Measurements from ENCODE around the gene SYTL5. TPM values are rescaled to one million over a fixed set of nuclear protein-coding genes. Genes with fewer than 3 reads are reported as not detected.

SYTL5 gene
- total RNA-seq, 1 experiment from 2014 or later, result not detected

DNA sequence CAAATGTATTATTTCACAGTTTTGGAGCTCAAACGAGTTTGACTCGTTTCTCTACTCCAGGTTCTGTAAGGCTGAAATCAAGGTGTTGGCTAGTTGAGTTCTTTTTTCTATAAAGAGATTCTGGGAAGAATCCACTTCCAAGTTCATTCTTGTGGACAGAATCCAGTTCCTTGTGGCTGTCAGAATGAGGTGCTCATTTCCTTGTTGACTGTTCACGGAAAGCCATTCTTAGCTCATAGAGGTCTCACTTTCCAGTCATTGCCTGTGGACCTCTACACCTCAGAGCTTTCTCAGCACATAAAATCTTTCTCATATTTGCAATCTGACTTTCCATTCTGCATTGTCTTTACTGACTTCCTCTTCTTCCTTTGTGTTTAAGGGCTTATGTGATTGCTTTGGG is 62.9 kb downstream of the SYTL5 start:
- DNase-seq, result no peak
- Histone ChIP-seq H3K36me3 (no peaks in the 10 kb centered on the region), H3K4me3 (no peak overlapping the region), H3K27me3 (no peaks in the 10 kb centered on the region), H3K9me3 (no peaks in the 10 kb centered on the region)

DNA sequence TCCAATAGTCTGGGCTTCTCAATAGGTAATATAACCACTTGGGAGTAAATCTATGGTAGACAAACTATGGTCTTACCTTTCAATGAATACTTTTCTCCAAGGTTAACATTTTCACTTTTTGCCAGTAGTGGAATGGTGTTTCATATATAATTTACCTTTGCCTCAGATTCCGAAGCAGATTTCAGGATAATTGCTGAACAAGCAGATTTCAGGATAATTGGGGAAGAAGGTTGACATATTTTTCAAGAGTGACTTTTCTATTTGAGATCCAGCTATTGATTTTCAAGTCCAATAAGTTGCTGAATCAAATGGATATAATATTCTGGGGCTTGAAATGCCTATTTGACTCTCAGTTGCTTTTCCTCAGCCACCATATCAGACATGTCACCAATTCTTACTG is 63.6 kb downstream of the SYTL5 start:
- no peak for DNase-seq
- Histone ChIP-seq H3K4me3 (no peak overlapping the region), H3K9me3 (no peaks in the 10 kb centered on the region), H3K36me3 (no peaks in the 10 kb centered on the region), H3K27me3 (no peaks in the 10 kb centered on the region)

DNA sequence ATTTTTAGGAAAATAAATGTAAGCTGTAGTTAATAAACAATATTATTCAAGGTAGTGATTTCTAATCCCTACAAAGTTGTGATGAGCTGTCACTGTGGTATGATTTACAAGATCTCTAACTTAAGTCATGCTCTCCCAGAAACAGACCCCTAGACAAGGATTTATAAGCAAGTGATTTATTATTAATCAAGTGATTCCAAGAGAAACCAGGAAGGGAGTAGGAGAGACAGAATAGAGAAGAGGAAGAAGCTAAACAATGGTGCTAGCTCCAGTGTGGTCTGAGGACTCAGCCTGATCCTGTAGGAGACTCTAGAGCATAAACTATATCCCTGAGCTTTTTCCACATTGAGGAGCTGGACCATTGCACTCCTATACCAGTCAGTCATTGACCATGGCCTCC is 73.1 kb downstream of the SYTL5 start:
- Histone ChIP-seq H3K9me3 (no peaks in the 10 kb centered on the region), H3K27me3 (no peaks in the 10 kb centered on the region), H3K4me3 (no peak overlapping the region), H3K36me3 (no peaks in the 10 kb centered on the region)
- no peak for DNase-seq

DNA sequence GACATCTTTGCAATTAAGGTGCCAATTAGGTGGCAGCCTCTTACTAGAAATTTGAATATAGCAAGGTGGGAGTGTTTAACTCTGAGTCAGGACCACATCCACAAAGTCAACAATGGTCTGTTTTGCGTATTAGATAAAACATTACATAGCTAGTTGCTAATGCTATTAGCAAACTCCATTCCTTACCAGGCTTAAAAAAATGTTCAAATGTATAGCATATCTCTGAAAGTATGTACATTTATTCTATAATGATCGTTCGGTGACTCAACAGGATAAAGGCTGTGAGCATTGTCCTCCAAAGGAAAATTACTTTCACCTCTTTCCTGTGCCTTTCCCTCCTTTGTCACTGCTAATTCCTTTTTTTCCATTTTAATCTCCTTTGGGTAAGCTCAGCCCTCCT is 74.5 kb downstream of the SYTL5 start:
- no peak for DNase-seq
- Histone ChIP-seq H3K4me3 (no peak overlapping the region), H3K27me3 (no peaks in the 10 kb centered on the region), H3K9me3 (no peaks in the 10 kb centered on the region), H3K36me3 (no peaks in the 10 kb centered on the region)

DNA sequence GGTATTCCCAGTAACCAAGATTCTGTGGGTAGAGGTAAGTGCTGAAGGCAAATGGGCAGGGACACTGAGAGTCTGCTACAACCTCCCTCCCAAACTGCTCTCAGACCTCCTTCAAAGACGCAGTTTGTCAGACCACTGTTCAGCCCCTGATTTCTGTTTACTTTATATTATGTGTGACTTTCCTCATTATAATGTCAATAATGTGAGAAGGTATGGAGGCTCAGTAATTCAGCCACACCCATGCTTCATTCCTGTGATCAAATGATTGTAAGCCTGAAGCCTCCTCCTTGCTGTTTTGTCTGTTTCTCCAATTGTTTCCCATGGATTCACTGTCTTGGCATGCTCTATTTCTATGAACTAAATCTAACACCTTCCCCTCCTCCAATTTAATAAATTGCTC is 75.6 kb downstream of the SYTL5 start:
- no peaks in the 10 kb centered on the region for H3K36me3 ChIP-seq
- no peaks in the 10 kb centered on the region for H3K27me3 ChIP-seq
- no peak overlapping the region for H3K4me3 ChIP-seq
- H3K9me3 ChIP-seq, result no peaks in the 10 kb centered on the region
- DNase-seq, result no peak

DNA sequence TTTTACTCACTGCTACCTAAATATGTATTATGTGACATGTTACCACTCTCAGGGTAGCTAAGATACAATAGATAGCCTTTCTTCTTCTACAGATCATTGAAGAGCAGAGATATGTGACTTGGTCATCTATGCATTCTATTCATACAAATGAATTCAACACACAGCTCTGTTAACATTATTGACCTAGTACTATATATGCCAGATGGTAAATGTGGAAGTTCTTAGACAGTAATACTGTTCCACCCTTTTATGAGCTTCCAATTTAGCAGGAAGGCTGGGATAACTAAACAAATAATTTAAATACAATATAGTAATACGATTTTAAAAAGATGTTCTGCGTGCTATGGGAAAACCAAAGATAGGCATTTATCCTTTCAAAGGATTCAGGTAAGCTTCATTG is 76.0 kb downstream of the SYTL5 start:
- H3K9me3 ChIP-seq, result no peaks in the 10 kb centered on the region
- no peaks in the 10 kb centered on the region for H3K36me3 ChIP-seq
- no peaks in the 10 kb centered on the region for H3K27me3 ChIP-seq
- H3K4me3 ChIP-seq, result no peak overlapping the region
- no peak for DNase-seq

DNA sequence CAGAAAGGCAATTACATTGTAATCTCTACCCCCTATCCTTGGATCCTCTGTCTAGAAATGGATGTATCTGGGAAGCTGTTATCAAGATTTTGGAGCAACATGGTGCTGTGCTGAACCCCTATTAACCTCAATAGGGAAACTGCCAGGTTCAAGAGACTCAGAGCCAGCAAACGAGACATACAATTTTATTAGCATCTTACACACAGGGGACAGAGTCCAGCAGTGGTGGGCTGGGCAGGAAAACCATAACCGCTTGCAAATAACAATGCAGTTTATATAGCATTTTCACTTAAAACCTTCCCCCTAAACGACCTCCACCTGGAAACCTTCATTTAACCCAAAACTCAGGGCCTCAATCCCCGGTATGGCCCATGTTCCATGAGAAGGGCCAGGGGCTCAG is 79.5 kb downstream of the SYTL5 start:
- no peaks in the 10 kb centered on the region for H3K36me3 ChIP-seq
- no peaks in the 10 kb centered on the region for H3K9me3 ChIP-seq
- no peak for DNase-seq
- no peaks in the 10 kb centered on the region for H3K27me3 ChIP-seq
- H3K4me3 ChIP-seq, result no peak overlapping the region

DNA sequence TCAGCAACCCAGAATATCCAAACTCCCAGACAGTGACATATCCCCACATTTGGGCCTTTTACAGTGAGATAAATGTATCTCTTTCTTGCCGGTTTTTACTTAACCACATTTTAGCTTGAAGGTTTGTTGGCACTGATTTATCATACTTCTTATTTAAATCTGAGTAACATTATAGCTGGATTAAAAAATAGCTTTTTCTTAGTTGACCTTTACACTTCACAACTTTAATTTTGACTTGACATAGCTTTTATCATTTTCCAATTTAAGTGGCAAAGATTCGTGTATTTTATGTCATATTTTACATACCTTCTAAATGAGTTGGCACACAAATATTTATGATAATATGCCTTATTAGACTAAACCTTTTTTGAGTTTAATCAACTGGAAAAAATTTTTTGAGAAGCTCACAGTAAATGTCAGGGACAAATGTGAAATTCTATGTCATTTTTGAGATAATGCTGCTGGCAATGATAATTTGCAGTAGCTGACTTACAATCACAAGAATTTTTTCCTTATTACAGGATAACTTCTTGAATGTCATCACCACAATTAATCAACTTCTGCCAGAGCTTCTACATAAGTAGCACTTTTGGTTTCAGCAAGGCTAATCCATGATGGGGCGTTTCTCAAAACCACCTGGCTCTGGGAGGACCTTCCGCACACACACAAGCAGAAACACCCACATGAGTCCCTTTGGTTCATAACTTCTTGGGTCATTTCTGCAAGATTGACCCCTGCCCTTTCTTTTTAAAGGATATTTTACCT is 80.3 kb downstream of the SYTL5 start:
- H3K27me3 ChIP-seq, result no peaks in the 10 kb centered on the region
- no peak for DNase-seq
- H3K36me3 ChIP-seq, result no peaks in the 10 kb centered on the region
- no peaks in the 10 kb centered on the region for H3K9me3 ChIP-seq
- H3K4me3 ChIP-seq, result no peak overlapping the region

DNA sequence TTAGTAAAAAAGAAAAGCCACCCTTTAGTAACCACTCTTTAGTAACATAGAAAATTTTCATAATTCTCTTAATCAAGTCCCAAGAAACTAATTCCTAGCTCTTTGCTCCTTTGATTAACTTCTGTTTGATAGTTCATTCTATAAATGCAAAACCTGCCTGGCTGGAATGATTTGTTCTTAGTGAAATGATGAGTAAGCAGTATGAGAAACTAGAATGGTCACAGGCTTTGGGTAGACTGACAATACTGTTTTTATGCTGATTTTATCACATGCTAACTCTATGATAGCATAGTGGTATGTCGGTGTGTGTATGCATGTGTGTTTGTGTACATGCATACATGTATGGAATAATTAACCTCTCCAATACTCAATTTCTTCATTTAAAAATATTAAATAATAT is 81.2 kb downstream of the SYTL5 start:
- H3K9me3 ChIP-seq, result no peaks in the 10 kb centered on the region
- no peaks in the 10 kb centered on the region for H3K27me3 ChIP-seq
- no peak for DNase-seq
- H3K36me3 ChIP-seq, result no peaks in the 10 kb centered on the region
- no peak overlapping the region for H3K4me3 ChIP-seq

DNA sequence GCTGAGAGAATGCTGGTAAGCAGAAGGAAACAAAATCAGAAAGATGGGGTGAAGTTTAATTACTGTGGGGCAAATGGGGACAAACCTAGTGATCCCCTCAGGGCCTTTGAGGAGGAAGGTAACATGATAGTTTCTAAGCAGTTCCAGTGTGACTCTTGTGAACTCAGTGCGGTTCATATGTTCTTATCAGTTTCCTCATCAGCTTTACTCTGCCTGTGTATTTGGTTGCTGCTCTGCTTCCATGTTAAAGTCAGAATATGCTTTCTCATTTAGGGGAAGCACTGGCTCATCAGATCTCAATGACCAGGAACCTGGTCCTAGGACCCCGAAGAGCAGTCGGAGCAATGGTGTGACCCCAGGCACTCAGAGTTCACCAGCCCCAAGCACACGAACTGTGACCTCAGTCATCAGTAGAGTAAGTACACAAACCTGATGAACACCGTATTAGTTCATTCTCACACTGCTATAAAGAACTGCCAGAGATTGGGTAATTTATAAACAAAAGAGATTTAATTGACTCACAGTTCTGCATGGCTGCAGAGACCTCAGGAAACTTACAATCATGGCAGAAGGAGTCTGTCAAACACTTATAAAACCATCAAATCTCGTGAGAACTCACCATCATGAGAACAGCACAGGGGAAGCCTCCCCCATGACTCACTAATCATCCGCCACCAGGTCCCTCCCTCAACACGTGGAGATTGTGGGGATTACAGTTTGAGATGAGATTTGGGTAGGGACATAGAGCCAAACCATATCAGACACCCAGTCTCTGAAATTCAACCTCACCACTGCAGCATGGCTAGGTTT is 83.0 kb downstream of the SYTL5 start:
- DNase-seq, result no peak
- Histone ChIP-seq H3K9me3 (no peaks in the 10 kb centered on the region), H3K4me3 (no peak overlapping the region), H3K27me3 (no peaks in the 10 kb centered on the region), H3K36me3 (no peaks in the 10 kb centered on the region)

DNA sequence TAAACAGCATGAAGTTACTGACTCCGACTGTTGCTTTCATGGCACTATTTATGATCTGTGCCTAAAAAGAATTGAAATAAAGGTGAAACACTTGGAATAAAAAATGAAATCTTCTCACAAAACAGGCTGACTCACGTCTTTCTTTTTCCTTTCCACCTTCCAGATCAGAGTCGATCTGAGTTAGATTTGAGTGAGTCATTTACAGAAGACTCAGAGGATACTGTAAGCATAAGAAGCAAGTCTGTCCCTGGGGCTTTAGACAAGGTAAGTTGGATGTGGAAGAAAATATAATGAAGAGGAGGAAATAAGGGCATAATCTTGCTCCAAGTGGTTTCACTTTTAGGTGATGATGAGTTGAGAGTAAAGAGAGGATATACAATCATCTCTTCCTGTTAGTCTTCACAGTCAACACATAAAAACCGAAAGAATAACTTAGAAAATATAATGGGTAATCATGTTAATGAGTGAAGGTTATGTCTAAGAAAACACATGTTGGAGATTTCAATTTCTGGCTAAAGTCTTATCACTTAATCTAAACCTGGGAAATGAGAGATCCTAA is 89.7 kb downstream of the SYTL5 start:
- no peak overlapping the region for H3K4me3 ChIP-seq
- H3K27me3 ChIP-seq, result no peaks in the 10 kb centered on the region
- H3K9me3 ChIP-seq, result no peaks in the 10 kb centered on the region
- DNase-seq, result no peak
- H3K36me3 ChIP-seq, result no peaks in the 10 kb centered on the region

DNA sequence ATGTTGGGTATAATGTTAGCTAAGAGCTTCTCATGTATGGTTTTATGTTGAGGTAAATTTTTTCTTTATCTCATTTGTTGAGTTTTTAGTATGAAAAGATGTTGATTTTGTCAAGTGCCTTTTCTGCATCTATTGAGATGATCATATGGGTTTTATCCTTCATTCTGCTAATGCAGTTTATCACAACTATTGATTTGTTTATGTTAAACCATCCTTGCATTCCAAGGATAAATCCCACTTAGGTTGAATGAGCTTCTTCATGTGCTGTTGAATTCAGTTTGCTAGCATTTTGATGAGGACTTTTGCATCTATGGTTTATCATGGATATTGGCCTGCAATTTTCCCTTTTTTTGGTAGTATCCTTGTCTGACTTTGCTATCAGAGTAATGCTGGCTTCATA is 93.3 kb downstream of the SYTL5 start:
- no peak overlapping the region for H3K4me3 ChIP-seq
- H3K36me3 ChIP-seq, result no peaks in the 10 kb centered on the region
- DNase-seq, result no peak

DNA sequence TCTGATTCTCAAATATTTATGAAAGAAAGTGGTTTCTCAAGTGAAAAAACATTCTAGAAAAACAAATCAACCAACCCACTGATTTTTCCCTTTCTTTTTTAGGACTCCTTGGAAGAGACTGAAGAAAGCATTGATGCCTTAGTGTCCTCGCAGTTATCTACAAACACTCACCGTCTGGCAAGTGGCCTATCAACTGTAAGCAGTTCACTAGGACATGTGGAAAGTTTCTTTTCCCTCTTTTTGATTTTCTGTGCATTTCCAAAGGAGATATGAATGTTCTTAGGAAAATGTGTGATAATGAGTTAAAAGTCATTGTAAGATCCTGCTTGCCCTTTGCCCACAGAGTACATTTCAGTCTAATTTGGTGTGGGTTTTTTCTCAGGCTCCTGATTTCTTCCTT is 95.9 kb downstream of the SYTL5 start:
- no peaks in the 10 kb centered on the region for H3K9me3 ChIP-seq
- DNase-seq, result no peak
- H3K36me3 ChIP-seq, result no peaks in the 10 kb centered on the region
- no peak overlapping the region for H3K4me3 ChIP-seq
- H3K27me3 ChIP-seq, result no peaks in the 10 kb centered on the region

More for the DNA sequence above, 93.3 kb downstream of the SYTL5 start:
- Histone ChIP-seq H3K27me3 (no peaks in the 10 kb centered on the region), H3K9me3 (no peaks in the 10 kb centered on the region)

DNA sequence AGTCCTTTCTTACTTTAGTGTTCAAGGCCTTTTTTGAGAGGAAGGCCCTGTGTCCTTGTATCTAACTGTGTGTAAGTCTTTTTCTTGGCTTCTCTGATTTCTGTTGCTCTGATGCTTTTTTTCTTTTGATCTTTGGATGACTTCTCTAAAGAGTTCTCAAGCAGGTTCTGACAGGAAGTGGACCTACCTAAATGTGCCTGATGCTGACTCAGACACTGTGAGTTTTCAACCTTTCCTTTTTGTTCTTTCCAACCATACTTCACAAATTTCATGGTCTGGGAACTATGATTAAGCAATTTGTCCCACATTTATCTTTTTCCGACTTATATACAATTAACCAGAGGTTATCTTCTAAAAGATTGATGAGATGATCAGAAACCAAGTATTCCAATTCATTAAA is 96.5 kb downstream of the SYTL5 start:
- H3K27me3 ChIP-seq, result no peaks in the 10 kb centered on the region
- H3K36me3 ChIP-seq, result no peaks in the 10 kb centered on the region
- no peak for DNase-seq
- H3K4me3 ChIP-seq, result no peak overlapping the region
- H3K9me3 ChIP-seq, result no peaks in the 10 kb centered on the region

DNA sequence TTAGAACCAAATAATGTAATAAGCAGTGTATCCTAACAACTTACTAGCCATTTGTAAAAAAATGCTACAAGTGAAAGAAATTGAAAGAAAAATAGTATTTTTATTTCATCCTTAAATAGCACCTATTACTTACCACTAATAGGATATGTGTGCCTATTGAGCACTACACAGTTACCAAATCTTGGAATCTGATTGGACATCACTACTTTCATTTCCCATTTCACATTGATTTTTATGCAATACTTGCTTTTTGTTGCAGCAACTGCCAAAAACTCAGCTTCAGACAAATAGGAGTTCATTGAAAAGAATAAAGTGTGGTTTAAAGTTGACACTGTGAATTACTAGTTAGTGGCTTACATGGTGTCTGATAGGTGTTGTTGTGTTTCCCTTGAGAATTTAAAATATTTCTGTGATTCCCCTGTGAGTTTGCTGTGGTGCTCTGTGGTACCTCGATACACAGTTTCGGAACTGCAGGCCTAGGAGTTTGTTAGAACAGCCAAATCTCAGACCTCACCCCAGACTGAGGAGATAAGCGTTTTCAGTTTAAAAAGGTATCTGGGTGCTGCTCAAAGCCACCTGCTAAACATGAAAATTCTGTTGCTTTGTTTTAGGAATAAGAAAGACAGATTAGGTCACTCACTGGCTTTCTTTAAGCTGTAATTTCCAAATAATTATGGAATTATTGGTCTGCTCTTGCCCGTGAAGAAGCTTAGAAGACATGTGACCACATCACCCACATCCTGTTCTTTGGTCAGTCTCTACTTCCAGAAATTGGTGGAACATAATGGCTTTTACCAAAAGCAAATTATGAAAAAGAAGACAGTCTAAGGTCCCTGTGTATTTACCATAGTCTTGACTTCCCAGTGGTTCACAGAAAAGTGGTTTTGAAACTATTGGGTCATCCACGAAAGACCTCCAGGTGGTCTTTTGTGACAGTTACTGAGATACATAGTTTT is 97.8 kb downstream of the SYTL5 start:
- DNase-seq, result no peak
- no peaks in the 10 kb centered on the region for H3K36me3 ChIP-seq
- no peaks in the 10 kb centered on the region for H3K27me3 ChIP-seq
- H3K4me3 ChIP-seq, result no peak overlapping the region
- no peaks in the 10 kb centered on the region for H3K9me3 ChIP-seq

DNA sequence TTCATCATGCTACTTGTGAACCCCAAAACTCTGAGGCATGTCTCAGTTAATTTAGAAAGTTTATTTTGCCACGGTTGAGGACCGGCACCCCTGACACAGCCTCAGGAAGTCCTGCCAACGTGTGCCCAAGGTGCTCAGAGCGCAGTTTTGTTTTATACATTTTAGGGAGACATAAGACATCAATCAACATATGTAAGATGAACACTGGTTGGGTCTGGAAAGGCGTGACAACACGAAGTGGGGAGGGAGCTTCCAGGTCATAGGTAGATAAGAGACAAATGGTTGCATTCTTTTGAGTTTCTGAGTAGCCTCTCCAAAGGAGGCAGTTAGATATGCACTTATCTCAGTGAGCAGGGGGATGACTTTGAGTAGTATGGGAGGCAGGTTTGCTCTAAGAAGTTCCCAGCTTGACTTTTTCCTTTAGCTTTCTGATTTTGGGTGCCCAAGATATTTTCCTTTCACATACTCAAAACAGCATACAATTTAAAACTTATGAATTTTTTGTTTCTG is 98.9 kb downstream of the SYTL5 start:
- Histone ChIP-seq H3K36me3 (no peaks in the 10 kb centered on the region), H3K4me3 (no peak overlapping the region)
- no peak for DNase-seq

More for the DNA sequence above, 98.9 kb downstream of the SYTL5 start:
- Histone ChIP-seq H3K9me3 (no peaks in the 10 kb centered on the region), H3K27me3 (no peaks in the 10 kb centered on the region)

Data from MG63 (cell line).